ENCODE data around the gene C5orf34.

DNA sequence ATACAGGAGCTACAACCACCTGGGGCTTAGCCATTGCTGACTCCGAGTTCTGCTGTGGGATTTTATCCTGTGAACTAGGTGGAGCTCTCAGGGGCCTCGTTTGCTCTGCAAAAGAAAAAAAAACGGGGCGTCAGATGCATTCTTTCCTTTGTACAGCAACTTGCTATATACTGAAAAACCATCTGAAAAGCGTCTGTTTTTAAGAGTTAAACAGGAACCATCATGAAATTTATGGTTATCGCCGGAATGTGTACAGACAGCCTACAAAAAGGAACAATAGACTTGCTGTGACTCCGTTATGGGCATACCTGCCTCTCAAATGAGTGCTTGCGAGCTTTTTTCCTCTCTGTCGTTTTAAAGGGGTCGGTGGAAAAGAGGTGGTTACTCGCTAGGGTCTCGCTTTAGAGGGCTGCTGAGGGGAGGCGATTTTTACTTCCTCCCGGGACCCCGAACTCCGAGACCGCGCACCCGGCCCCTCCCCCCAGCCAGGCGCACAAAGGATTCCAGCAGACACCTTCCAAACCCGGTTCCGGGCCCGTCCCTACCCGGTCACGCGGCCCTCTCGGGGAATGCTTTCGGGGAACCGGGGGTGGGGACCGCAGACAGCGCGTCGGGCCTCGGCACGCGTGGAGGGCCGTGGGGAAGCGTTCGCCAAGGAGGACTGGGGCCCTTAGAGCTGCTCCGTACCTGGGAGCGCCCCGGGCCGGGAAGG is 41.1 kb upstream of the C5orf34 start:
- TF ChIP-seq, protein P1, sequence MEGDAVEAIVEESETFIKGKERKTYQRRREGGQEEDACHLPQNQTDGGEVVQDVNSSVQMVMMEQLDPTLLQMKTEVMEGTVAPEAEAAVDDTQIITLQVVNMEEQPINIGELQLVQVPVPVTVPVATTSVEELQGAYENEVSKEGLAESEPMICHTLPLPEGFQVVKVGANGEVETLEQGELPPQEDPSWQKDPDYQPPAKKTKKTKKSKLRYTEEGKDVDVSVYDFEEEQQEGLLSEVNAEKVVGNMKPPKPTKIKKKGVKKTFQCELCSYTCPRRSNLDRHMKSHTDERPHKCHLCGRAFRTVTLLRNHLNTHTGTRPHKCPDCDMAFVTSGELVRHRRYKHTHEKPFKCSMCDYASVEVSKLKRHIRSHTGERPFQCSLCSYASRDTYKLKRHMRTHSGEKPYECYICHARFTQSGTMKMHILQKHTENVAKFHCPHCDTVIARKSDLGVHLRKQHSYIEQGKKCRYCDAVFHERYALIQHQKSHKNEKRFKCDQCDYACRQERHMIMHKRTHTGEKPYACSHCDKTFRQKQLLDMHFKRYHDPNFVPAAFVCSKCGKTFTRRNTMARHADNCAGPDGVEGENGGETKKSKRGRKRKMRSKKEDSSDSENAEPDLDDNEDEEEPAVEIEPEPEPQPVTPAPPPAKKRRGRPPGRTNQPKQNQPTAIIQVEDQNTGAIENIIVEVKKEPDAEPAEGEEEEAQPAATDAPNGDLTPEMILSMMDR (conservative IDR thresholded peaks at IDR 0.05; ENCODE audit: low read depth, low read length), result no peak
- no peak for TF ChIP-seq EZH2 (IDR thresholded peaks at IDR 0.05; ENCODE audit: low read length, unreplicated experiment)
- no peak for TF ChIP-seq EZH2phosphoT487 (IDR thresholded peaks at IDR 0.05; ENCODE audit: borderline replicate concordance, low read length)

Data from PC-3 (cell line).